T-cell (primary cell): Measurements from ENCODE around the gene PLRG1. TPM values are rescaled to one million over a fixed set of nuclear protein-coding genes. Genes with fewer than 3 reads are reported as not detected.

Experiments used
- ATAC-seq, 4 experiments: fragments of 200-7000 bp in 3 of 4; fragments of 150-1000 bp in 1 of 4; cut with Tn5 transposase; replicated peaks in 1 of 4; 1 replicate in 3 of 4; 2 replicates in 1 of 4; pipeline ENCODE4 v1.10.0; 2021; ENCODE audit warnings: moderate library complexity in 3 of 4, mild to moderate bottlenecking in 2 of 4, moderate number of reproducible peaks in 1 of 4
- CTCF ChIA-PET, 2 donors: fragments of 300-600 bp; sonication (Branson Sonifier 250); formaldehyde crosslinking; loops; one replicate each; lab custom pipeline; 2022; ENCODE audit warnings: antibody characterized with exemption in 2 of 2; lab: Charles Lee
- POLR2A ChIA-PET, 2 donors: fragments of 300-600 bp; sonication (Branson Sonifier 250); formaldehyde crosslinking; loops; one replicate each; lab custom pipeline; 2022; ENCODE audit warnings: antibody characterized with exemption in 2 of 2; lab: Charles Lee
- DNase-seq, 35 experiments: peaks; one replicate each; pipeline versions ENCODE4 v3.0.0 to v3.0.0-alpha.2; 2013 to 2023
- H3K27ac ChIP-seq: one replicate; pipeline ENCODE4 v1.5.1; 2013; ENCODE audit warnings: low read length
- H3K27me3 ChIP-seq, 2 experiments: replicated peaks in 1 of 2; 1 replicate in 1 of 2; 2 replicates in 1 of 2; pipeline versions ENCODE4 v1.6.1 to v1.7.0; 2013; ENCODE audit warnings: low read length in 1 of 2, mixed read lengths in 1 of 2; ENCODE audit not compliant: control insufficient read depth in 2 of 2, insufficient read depth in 2 of 2; ENCODE audit errors: extremely low read depth in 1 of 2
- H3K36me3 ChIP-seq, 2 donors: 1 replicate in 1 of 2; 2 replicates in 1 of 2; pipeline versions ENCODE4 v1.6.1 to v1.7.0; 2013; ENCODE audit warnings: low read length in 1 of 2; ENCODE audit not compliant: control insufficient read depth in 2 of 2, insufficient read depth in 1 of 2; ENCODE audit errors: extremely low read depth in 1 of 2
- H3K4me1 ChIP-seq, 2 experiments: 1 replicate in 1 of 2; 2 replicates in 1 of 2; pipeline versions ENCODE4 v1.6.1 to v1.7.0; 2013; ENCODE audit warnings: low read length in 2 of 2, mixed read lengths in 1 of 2; ENCODE audit not compliant: insufficient read depth in 2 of 2, control insufficient read depth in 1 of 2; ENCODE audit errors: extremely low read depth in 1 of 2
- H3K4me3 ChIP-seq, 2 donors: 1 replicate in 1 of 2; 2 replicates in 1 of 2; pipeline versions ENCODE4 v1.5.1 to v1.7.0; 2013; ENCODE audit warnings: mild to moderate bottlenecking in 2 of 2, low read length in 1 of 2, moderate library complexity in 1 of 2; ENCODE audit not compliant: control insufficient read depth in 1 of 2; ENCODE audit errors: extremely low read depth in 1 of 2
- H3K9me3 ChIP-seq: 2 replicates; pipeline ENCODE4 v1.7.0; 2013
- H3K27ac Mint-ChIP-seq, 2 donors: one replicate each; pipeline ENCODE4 v1.8.0; 2020 to 2021; ENCODE audit warnings: mild to moderate bottlenecking in 2 of 2, mixed read lengths in 2 of 2
- H3K27me3 Mint-ChIP-seq, 2 donors: one replicate each; pipeline ENCODE4 v1.8.0; 2021 to 2022; ENCODE audit warnings: mixed read lengths in 2 of 2
- H3K36me3 Mint-ChIP-seq: one replicate; pipeline ENCODE4 v1.8.0; 2021; ENCODE audit warnings: mixed read lengths
- H3K4me1 Mint-ChIP-seq, 3 donors: one replicate each; pipeline ENCODE4 v1.8.0; 2020 to 2022; ENCODE audit warnings: mixed read lengths in 3 of 3, mild to moderate bottlenecking in 1 of 3
- H3K4me3 Mint-ChIP-seq, 3 donors: one replicate each; pipeline ENCODE4 v1.8.0; 2020 to 2022; ENCODE audit warnings: mild to moderate bottlenecking in 3 of 3, mixed read lengths in 3 of 3, moderate library complexity in 3 of 3
- H3K9me3 Mint-ChIP-seq, 3 donors: one replicate each; pipeline ENCODE4 v1.8.0; 2020 to 2022; ENCODE audit warnings: mixed read lengths in 3 of 3
- WGBS: methylation state at CpG from one replicate; pipeline ENCODE4 v1.1.5; 2013; ENCODE audit warnings: missing lambda C conversion rate; ENCODE audit not compliant: insufficient coverage; 5-methylcytosine and 5-hydroxymethylcytosine counted together
- total RNA-seq, 35 experiments: library from RNA in 6 of 35; stranded (reverse) in 6 of 35; fragments of 120-200 nt in 1 of 35; gene quantifications; one replicate each; pipeline versions ENCODE4 v1.2.1 to v1.2.4 and lab custom pipeline; 2013 to 2026

PLRG1 gene
- total RNA-seq, 5 donors from 2014 or later (not counting 1 experiment from before 2014, with no cell fraction given) = 58.7 to 77.4 (median 62.7) TPM

GRCh38 chr4:154529728-154530519 is 20.3 kb downstream of the PLRG1 start:
- ChIA-PET CTCF (interaction anchor here in 1 of 2 donors (0.5 to 1.1 kb wide), 2 partner anchors 20 to 1982 kb away, joined by 3 to 4 read pairs; partner anchors contain the start of gene PLRG1), POLR2A (no interaction called here)
- Mint-ChIP-seq H3K4me3 (no peak overlapping the region), H3K4me1 (no peaks in the 10 kb centered on the region), H3K36me3 (no peaks in the 10 kb centered on the region), H3K27ac (no peak overlapping the region), H3K9me3 (no peaks in the 10 kb centered on the region), H3K27me3 (peaks cover 14 to 17% of the 10 kb centered on the region in 2 donors)
- H3K4me1 ChIP-seq = no peaks in the 10 kb centered on the region
- no peak for DNase-seq
- H3K27ac ChIP-seq = no peak overlapping the region
- H3K27me3 ChIP-seq = peaks cover 0 to 5% of the 10 kb centered on the region in 2 experiments
- no peaks in the 10 kb centered on the region for H3K36me3 ChIP-seq
- WGBS = 90% methylated on average over 2 of the region's 4 CpGs
- H3K9me3 ChIP-seq = no peaks in the 10 kb centered on the region
- ATAC-seq = no peak
- no peak overlapping the region for H3K4me3 ChIP-seq

GRCh38 chr4:154528869-154529268 is 21.3 kb downstream of the PLRG1 start:
- WGBS = 43% methylated on average over 1 of the region's 2 CpGs
- no peak overlapping the region for H3K27ac ChIP-seq
- peaks cover 18 to 21% of the 10 kb centered on the region in 2 donors for H3K27me3 Mint-ChIP-seq
- no peak overlapping the region for H3K27ac Mint-ChIP-seq
- H3K36me3 Mint-ChIP-seq = no peaks in the 10 kb centered on the region
- DNase-seq (no peak), ATAC-seq (no peak)
- H3K4me1 ChIP-seq = no peaks in the 10 kb centered on the region
- ChIA-PET CTCF (no interaction called here), POLR2A (no interaction called here)
- H3K9me3 ChIP-seq = no peaks in the 10 kb centered on the region
- peaks cover 0 to 13% of the 10 kb centered on the region in 2 experiments for H3K27me3 ChIP-seq
- no peaks in the 10 kb centered on the region for H3K9me3 Mint-ChIP-seq
- H3K4me1 Mint-ChIP-seq = no peaks in the 10 kb centered on the region
- H3K4me3 ChIP-seq = no peak overlapping the region
- H3K4me3 Mint-ChIP-seq = no peak overlapping the region
- no peaks in the 10 kb centered on the region for H3K36me3 ChIP-seq

- H3K9me3 ChIP-seq = no peaks in the 10 kb centered on the region
- no peaks in the 10 kb centered on the region for H3K4me1 ChIP-seq
- no peak for DNase-seq
- ATAC-seq = no peak
- no peak overlapping the region for H3K4me3 ChIP-seq
- Mint-ChIP-seq H3K4me3 (no peak overlapping the region), H3K9me3 (no peaks in the 10 kb centered on the region), H3K36me3 (no peaks in the 10 kb centered on the region), H3K27ac (no peak overlapping the region), H3K4me1 (no peaks in the 10 kb centered on the region), H3K27me3 (peaks cover 18 to 31% of the 10 kb centered on the region in 2 donors)
- POLR2A ChIA-PET = no interaction called here
- H3K27ac ChIP-seq = no peak overlapping the region
- no peaks in the 10 kb centered on the region for H3K36me3 ChIP-seq
- WGBS = no CpG with 5 or more reads among the region's 4 CpGs
- H3K27me3 ChIP-seq = peaks cover 0 to 20% of the 10 kb centered on the region in 2 experiments
- CTCF ChIA-PET = no interaction called here
Observed at GRCh38 chr4:154527308-154527707, 22.9 kb downstream of the PLRG1 start.

GRCh38 chr4:154526151-154526550 is 24.0 kb downstream of the PLRG1 start:
- Histone ChIP-seq H3K4me1 (no peaks in the 10 kb centered on the region), H3K36me3 (no peaks in the 10 kb centered on the region), H3K27ac (no peak overlapping the region), H3K9me3 (no peaks in the 10 kb centered on the region), H3K27me3 (peaks cover 0 to 20% of the 10 kb centered on the region in 2 experiments), H3K4me3 (no peak overlapping the region)
- ChIA-PET POLR2A (no interaction called here), CTCF (no interaction called here)
- H3K4me3 Mint-ChIP-seq = no peak overlapping the region
- DNase-seq (no peak), ATAC-seq (no peak)
- H3K27me3 Mint-ChIP-seq = peaks cover 18 to 38% of the 10 kb centered on the region in 2 donors
- WGBS = no CpG with 5 or more reads among the region's 2 CpGs
- H3K27ac Mint-ChIP-seq = no peak overlapping the region
- H3K4me1 Mint-ChIP-seq = no peaks in the 10 kb centered on the region
- no peaks in the 10 kb centered on the region for H3K36me3 Mint-ChIP-seq
- H3K9me3 Mint-ChIP-seq = no peaks in the 10 kb centered on the region

DNA sequence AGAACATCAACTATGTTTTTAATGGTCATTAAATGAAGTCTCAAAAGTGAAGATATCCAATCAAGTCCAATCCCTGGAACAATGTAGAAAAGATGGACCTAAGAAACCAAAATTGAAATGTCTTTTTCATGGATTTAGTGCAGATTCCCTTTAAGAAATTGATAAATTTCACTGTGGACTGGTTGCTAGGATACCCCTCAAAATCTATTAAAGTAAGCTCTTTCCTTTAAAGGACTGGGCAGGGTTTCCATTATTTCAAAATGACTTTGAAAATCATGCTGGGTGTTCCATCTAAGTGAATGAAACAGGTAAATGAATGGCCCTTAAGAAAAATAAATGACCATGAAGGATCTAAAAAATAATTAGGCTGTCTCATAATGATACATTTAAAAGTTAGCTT is 28.6 kb downstream of the PLRG1 start:
- H3K4me3 Mint-ChIP-seq = no peak overlapping the region
- Histone ChIP-seq H3K4me3 (no peak overlapping the region), H3K4me1 (no peaks in the 10 kb centered on the region), H3K27me3 (peaks cover 0 to 15% of the 10 kb centered on the region in 2 experiments), H3K36me3 (no peaks in the 10 kb centered on the region), H3K9me3 (no peaks in the 10 kb centered on the region), H3K27ac (no peak overlapping the region)
- peaks cover 0 to 6% (median 0%) of the 10 kb centered on the region in 3 donors for H3K4me1 Mint-ChIP-seq
- no peaks in the 10 kb centered on the region for H3K9me3 Mint-ChIP-seq
- POLR2A ChIA-PET = no interaction called here
- no peaks in the 10 kb centered on the region for H3K36me3 Mint-ChIP-seq
- peaks cover 31 to 55% of the 10 kb centered on the region in 2 donors for H3K27me3 Mint-ChIP-seq
- H3K27ac Mint-ChIP-seq = no peak overlapping the region
- DNase-seq (no peak), ATAC-seq (no peak)
- CTCF ChIA-PET = interaction anchor here in 1 of 2 donors (0.6 kb wide), 1 partner anchor 15 kb away, joined by 3 read pairs; no protein-coding TSS in a partner anchor

- DNase-seq = no peak
- H3K9me3 ChIP-seq = no peaks in the 10 kb centered on the region
- peaks cover 0 to 6% (median 0%) of the 10 kb centered on the region in 3 donors for H3K4me1 Mint-ChIP-seq
- peaks cover 24 to 48% of the 10 kb centered on the region in 2 donors for H3K27me3 Mint-ChIP-seq
- no peak overlapping the region for H3K27ac ChIP-seq
- H3K4me3 ChIP-seq = no peak overlapping the region
- 84% methylated on average over 3 of the region's 4 CpGs for WGBS
- ChIA-PET CTCF (no interaction called here), POLR2A (no interaction called here)
- H3K9me3 Mint-ChIP-seq = no peaks in the 10 kb centered on the region
- H3K27ac Mint-ChIP-seq = no peak overlapping the region
- peaks cover 0 to 14% of the 10 kb centered on the region in 2 experiments for H3K27me3 ChIP-seq
- no peaks in the 10 kb centered on the region for H3K36me3 Mint-ChIP-seq
- no peak overlapping the region for H3K4me3 Mint-ChIP-seq
- no peaks in the 10 kb centered on the region for H3K4me1 ChIP-seq
- H3K36me3 ChIP-seq = no peaks in the 10 kb centered on the region
- ATAC-seq = no peak
Observed at GRCh38 chr4:154519214-154519613, 31.0 kb downstream of the PLRG1 start.
